ENCODE measurements around the gene GTPBP6. TPM values are rescaled to one million over a fixed set of nuclear protein-coding genes. Genes with fewer than 3 reads are reported as not detected.
A peak's percentile ranks its signal among the peaks of the same experiment; 100 is the strongest.

GTPBP6 gene
- total RNA-seq, 1 experiment from 2014 or later: 72.4 TPM

DNA sequence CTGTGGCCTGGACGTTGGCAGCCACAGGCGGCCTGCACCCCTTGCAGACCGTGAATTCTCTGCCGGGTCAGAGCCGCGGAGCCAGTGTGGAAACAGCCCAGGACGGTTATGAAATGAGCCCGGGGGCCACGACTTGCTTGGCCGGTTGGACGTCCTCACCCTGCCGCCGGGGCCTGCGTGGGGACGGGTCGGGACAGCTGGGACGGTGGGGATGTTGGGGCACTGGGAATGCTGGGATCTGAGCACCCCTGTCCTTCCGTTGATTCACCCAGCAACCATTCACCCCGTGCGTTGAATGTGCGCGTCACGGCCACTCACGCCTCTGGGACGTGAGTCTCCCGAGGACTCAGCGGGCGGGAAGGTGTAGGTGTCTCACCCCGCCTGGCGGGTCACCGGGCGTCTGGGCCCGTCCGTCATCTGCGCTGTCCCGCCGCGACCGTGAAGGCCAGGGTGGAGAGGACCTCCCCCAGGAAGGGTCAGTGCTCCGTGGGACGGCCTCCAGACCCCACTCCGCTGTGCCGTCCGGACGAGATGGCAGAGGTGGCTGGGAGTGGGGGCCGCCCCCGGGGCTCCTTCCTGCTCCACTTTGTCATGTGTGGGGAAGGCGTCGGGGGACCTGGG, 41.9 kb downstream of the GTPBP6 start:
- no peaks in the 10 kb centered on the region for H3K27me3 Mint-ChIP-seq (ENCODE audit: insufficient read depth, unreplicated experiment)
- H3K4me3 Mint-ChIP-seq (ENCODE audit: unreplicated experiment): peak overlapping the region; percentile 82
- peak overlapping the region; percentile 78 for H3K27ac Mint-ChIP-seq (ENCODE audit: unreplicated experiment)
- Histone ChIP-seq H3K4me1 (peaks cover 19% of the 10 kb centered on the region; the same call in 1 of the 2 replicates), H3K9me3 (no peaks in the 10 kb centered on the region), H3K36me3 (ENCODE audit: control insufficient read depth, insufficient read depth, low read length) (no peaks in the 10 kb centered on the region), H3K4me3 (ENCODE audit: low read depth, low read length) (peak overlapping the region; percentile 55), H3K27me3 (replicated peaks; ENCODE audit: control insufficient read depth, insufficient read depth, low read length) (no peaks in the 10 kb centered on the region)
- peaks cover 23% of the 10 kb centered on the region for H3K36me3 Mint-ChIP-seq (ENCODE audit: insufficient read depth, unreplicated experiment)
- H3K4me1 Mint-ChIP-seq (ENCODE audit: low read depth, unreplicated experiment): peaks cover 14% of the 10 kb centered on the region
- CTCF ChIA-PET: no interaction called here
- H3K9me3 Mint-ChIP-seq (ENCODE audit: unreplicated experiment): no peaks in the 10 kb centered on the region
- BruUV-seq (replicated peaks): TSS peak; percentile 97
- POLR2A ChIA-PET: no interaction called here
- intact Hi-C loops (cut with micrococcal nuclease; ENCODE audit: unreplicated experiment): loop anchor here (2.0 kb wide), 1 partner anchor 42 kb away; the partner anchor contains the start of gene GTPBP6
- no peak for TF ChIP-seq CTCF (IDR thresholded peaks at IDR 0.05; ENCODE audit: insufficient read depth in 1 of 2, low read depth in 1 of 2, low read length in 1 of 2, severe bottlenecking in 1 of 2, unreplicated experiment in 1 of 2)
- peak; percentile 57 to 82 for DNase-seq

GRCh38 chrX:275967-276580, 42.5 kb downstream of the GTPBP6 start:
- H3K9me3 ChIP-seq: no peaks in the 10 kb centered on the region
- peak overlapping the region; percentile 82 for H3K4me3 Mint-ChIP-seq (ENCODE audit: unreplicated experiment)
- peak overlapping the region; percentile 78 for H3K27ac Mint-ChIP-seq (ENCODE audit: unreplicated experiment)
- peak overlapping the region; percentile 55 for H3K4me3 ChIP-seq (ENCODE audit: low read depth, low read length)
- peak; percentile 83 to 84 for DNase-seq
- no TSS peak for BruUV-seq (replicated peaks)
- H3K4me1 Mint-ChIP-seq (ENCODE audit: low read depth, unreplicated experiment): peaks cover 14% of the 10 kb centered on the region
- no peaks in the 10 kb centered on the region for H3K27me3 ChIP-seq (replicated peaks; ENCODE audit: control insufficient read depth, insufficient read depth, low read length)
- ChIA-PET POLR2A (no interaction called here), CTCF (no interaction called here)
- no peaks in the 10 kb centered on the region for H3K27me3 Mint-ChIP-seq (ENCODE audit: insufficient read depth, unreplicated experiment)
- peak in 1 of 2 experiments; percentile 11 for TF ChIP-seq CTCF (IDR thresholded peaks at IDR 0.05; ENCODE audit: insufficient read depth in 1 of 2, low read depth in 1 of 2, low read length in 1 of 2, severe bottlenecking in 1 of 2, unreplicated experiment in 1 of 2)
- peaks cover 23% of the 10 kb centered on the region for H3K36me3 Mint-ChIP-seq (ENCODE audit: insufficient read depth, unreplicated experiment)
- H3K36me3 ChIP-seq (ENCODE audit: control insufficient read depth, insufficient read depth, low read length): no peaks in the 10 kb centered on the region
- peaks cover 14% of the 10 kb centered on the region; the same call in 1 of the 2 replicates for H3K4me1 ChIP-seq
- intact Hi-C loops (cut with micrococcal nuclease; ENCODE audit: unreplicated experiment): loop anchor here (2.0 kb wide), 1 partner anchor 43 kb away; the partner anchor contains the start of gene GTPBP6
- H3K9me3 Mint-ChIP-seq (ENCODE audit: unreplicated experiment): no peaks in the 10 kb centered on the region

- Mint-ChIP-seq H3K27ac (ENCODE audit: unreplicated experiment) (no peak overlapping the region), H3K36me3 (ENCODE audit: insufficient read depth, unreplicated experiment) (peaks cover 23% of the 10 kb centered on the region), H3K4me3 (ENCODE audit: unreplicated experiment) (peak overlapping the region; percentile 82), H3K9me3 (ENCODE audit: unreplicated experiment) (no peaks in the 10 kb centered on the region), H3K27me3 (ENCODE audit: insufficient read depth, unreplicated experiment) (no peaks in the 10 kb centered on the region), H3K4me1 (ENCODE audit: low read depth, unreplicated experiment) (peaks cover 14% of the 10 kb centered on the region)
- intact Hi-C loops (cut with micrococcal nuclease; ENCODE audit: unreplicated experiment): no loop called here
- no peak for TF ChIP-seq CTCF (IDR thresholded peaks at IDR 0.05; ENCODE audit: insufficient read depth in 1 of 2, low read depth in 1 of 2, low read length in 1 of 2, severe bottlenecking in 1 of 2, unreplicated experiment in 1 of 2)
- H3K27me3 ChIP-seq (replicated peaks; ENCODE audit: control insufficient read depth, insufficient read depth, low read length): no peaks in the 10 kb centered on the region
- CTCF ChIA-PET: no interaction called here
- H3K4me3 ChIP-seq (ENCODE audit: low read depth, low read length): peak overlapping the region; percentile 55
- peaks cover 14% of the 10 kb centered on the region; the same call in 1 of the 2 replicates for H3K4me1 ChIP-seq
- H3K36me3 ChIP-seq (ENCODE audit: control insufficient read depth, insufficient read depth, low read length): no peaks in the 10 kb centered on the region
- no peaks in the 10 kb centered on the region for H3K9me3 ChIP-seq
- DNase-seq: no peak
- BruUV-seq (replicated peaks): no TSS peak
- POLR2A ChIA-PET: no interaction called here
Measured at GRCh38 chrX:275476-275966, 43.1 kb downstream of the GTPBP6 start.

All from Caco-2 (cell line).